Thoracic aorta (tissue), 2 donors: ENCODE data around the gene WDR27. TPM values are rescaled to one million over a fixed set of nuclear protein-coding genes. Genes with fewer than 3 reads are reported as not detected.

ENCODE experiments used
- ATAC-seq: fragments of 150-250 bp; one replicate; pipeline ENCODE4 v1.8.0; 2017; ENCODE audit warnings: low read depth; ENCODE audit not compliant: insufficient number of reproducible peaks, low FRiP score
- DNase-seq: peaks from one replicate; pipeline ENCODE4 v3.0.0-alpha.2; 2020; ENCODE audit warnings: low spot score
- H3K27ac ChIP-seq, 2 donors: fragments of 200-600 bp; sonication (generic); 1 replicate in 1 of 2; 2 replicates in 1 of 2; pipeline ENCODE4 v1.5.1; 2016; ENCODE audit warnings: mild to moderate bottlenecking in 2 of 2, moderate library complexity in 2 of 2
- H3K27me3 ChIP-seq: fragments of 200-600 bp; sonication (generic); replicated peaks from 2 replicates; pipeline ENCODE4 v1.6.0; 2016; ENCODE audit warnings: mild to moderate bottlenecking; ENCODE audit not compliant: insufficient read depth
- H3K36me3 ChIP-seq: fragments of 200-600 bp; sonication (generic); one replicate; pipeline ENCODE4 v1.5.1; 2016
- H3K4me1 ChIP-seq, 2 donors: fragments of 200-600 bp; sonication (generic); 1 replicate in 1 of 2; 2 replicates in 1 of 2; pipeline versions ENCODE4 v1.5.1 to v1.6.0; 2016; ENCODE audit warnings: low read depth in 2 of 2, mild to moderate bottlenecking in 1 of 2; ENCODE audit not compliant: control insufficient read depth in 1 of 2
- H3K4me3 ChIP-seq: fragments of 200-600 bp; sonication (generic); 2 replicates; pipeline ENCODE4 v1.5.1; 2016; ENCODE audit warnings: mild to moderate bottlenecking
- H3K9me3 ChIP-seq: fragments of 200-600 bp; sonication (generic); 2 replicates; pipeline ENCODE4 v1.5.1; 2016
- CTCF ChIP-seq: fragments of 200-600 bp; sonication (generic); IDR thresholded peaks from one replicate; pipeline ENCODE4 v1.5.1; 2019; ENCODE audit warnings: antibody characterized with exemption
- total RNA-seq, 2 donors: library from RNA; depleted of rRNA; stranded (reverse); fragments of >200 nt; gene quantifications; one replicate each; pipeline versions ENCODE4 v1.1.0 to v1.2.3, GENCODE V29; 2016

The WDR27 gene
- total RNA-seq, 2 donors from 2014 or later: 22.5 to 48.2 TPM

- ATAC-seq (no peak), DNase-seq (no peak)
- H3K27ac ChIP-seq: no peak overlapping the region
- no peaks in the 10 kb centered on the region for H3K27me3 ChIP-seq
- peaks cover 0 to 13% of the 10 kb centered on the region in 2 donors for H3K4me1 ChIP-seq
- no peaks in the 10 kb centered on the region for H3K36me3 ChIP-seq
- H3K4me3 ChIP-seq: no peak overlapping the region
- no peak for TF ChIP-seq CTCF
- H3K9me3 ChIP-seq: no peaks in the 10 kb centered on the region
Observed at GRCh38 chr6:169530752-169531123, 171.1 kb downstream of the WDR27 start.

- no peak for TF ChIP-seq CTCF
- no peaks in the 10 kb centered on the region for H3K9me3 ChIP-seq
- H3K27me3 ChIP-seq: no peaks in the 10 kb centered on the region
- DNase-seq (no peak), ATAC-seq (no peak)
- H3K4me1 ChIP-seq: peaks cover 0 to 13% of the 10 kb centered on the region in 2 donors
- no peak overlapping the region for H3K4me3 ChIP-seq
- H3K27ac ChIP-seq: no peak overlapping the region
- no peaks in the 10 kb centered on the region for H3K36me3 ChIP-seq
Observed at GRCh38 chr6:169529931-169530751, 171.7 kb downstream of the WDR27 start.

- Histone ChIP-seq H3K4me1 (peaks cover 0 to 13% of the 10 kb centered on the region in 2 donors), H3K9me3 (no peaks in the 10 kb centered on the region), H3K27me3 (no peaks in the 10 kb centered on the region), H3K36me3 (no peaks in the 10 kb centered on the region), H3K4me3 (no peak overlapping the region), H3K27ac (no peak overlapping the region)
- ATAC-seq: no peak
- DNase-seq: no peak
- TF ChIP-seq CTCF: no peak
Observed at GRCh38 chr6:169528755-169529154, 173.1 kb downstream of the WDR27 start.

GRCh38 chr6:169527306-169527705 is 174.5 kb downstream of the WDR27 start:
- H3K36me3 ChIP-seq: no peaks in the 10 kb centered on the region
- DNase-seq (no peak), ATAC-seq (no peak)
- H3K27me3 ChIP-seq: no peaks in the 10 kb centered on the region
- H3K9me3 ChIP-seq: no peaks in the 10 kb centered on the region
- no peak for TF ChIP-seq CTCF
- H3K4me3 ChIP-seq: no peak overlapping the region
- no peak overlapping the region for H3K27ac ChIP-seq
- peaks cover 0 to 13% of the 10 kb centered on the region in 2 donors for H3K4me1 ChIP-seq

- Histone ChIP-seq H3K4me3 (no peak overlapping the region), H3K4me1 (no peaks in the 10 kb centered on the region), H3K36me3 (no peaks in the 10 kb centered on the region), H3K27me3 (no peaks in the 10 kb centered on the region), H3K27ac (no peak overlapping the region), H3K9me3 (peaks cover 7% of the 10 kb centered on the region)
- DNase-seq (no peak), ATAC-seq (no peak)
- no peak for TF ChIP-seq CTCF
Observed at GRCh38 chr6:169521825-169522224, 180.0 kb downstream of the WDR27 start.
